Stomach (tissue), 9 donors: ENCODE data around the gene MCTP2. TPM values are rescaled to one million over a fixed set of nuclear protein-coding genes. Genes with fewer than 3 reads are reported as not detected.
A peak's percentile ranks its signal among the peaks of the same experiment; 100 is the strongest.
"Not testable (repeated sequence)": the region's sequence is repeated elsewhere in the genome, so short reads cannot be mapped to it uniquely, and the experiment has no call there.

ENCODE experiments used
- DNase-seq, 2 donors: peaks; one replicate each; pipeline versions ENCODE4 v3.0.0 to v3.0.0-alpha.2; 2013 to 2019
- H3K27ac ChIP-seq, 5 donors: fragments of 200-600 bp in 4 of 5; sonication (generic) in 4 of 5; one replicate each; pipeline ENCODE4 v1.5.1; 2013 to 2019; ENCODE audit warnings: mild to moderate bottlenecking in 1 of 5, moderate library complexity in 1 of 5
- H3K27me3 ChIP-seq, 3 donors: fragments of 200-600 bp; sonication (generic); one replicate each; pipeline ENCODE4 v1.5.1; 2017 to 2019; ENCODE audit warnings: mixed run types in 1 of 3
- H3K36me3 ChIP-seq, 4 donors: fragments of 200-600 bp; sonication (generic); 1 replicate in 3 of 4; 2 replicates in 1 of 4; pipeline ENCODE4 v1.5.1; 2016 to 2019
- H3K4me1 ChIP-seq, 4 donors: fragments of 200-600 bp; sonication (generic); one replicate each; pipeline ENCODE4 v1.5.1; 2016 to 2019
- H3K4me3 ChIP-seq, 4 donors: fragments of 200-600 bp; sonication (generic) in 3 of 4; one replicate each; pipeline ENCODE4 v1.5.1; 2016 to 2019; ENCODE audit warnings: mild to moderate bottlenecking in 1 of 4
- H3K9me3 ChIP-seq, 4 donors: fragments of 200-600 bp; sonication (generic); one replicate each; pipeline ENCODE4 v1.5.1; 2016 to 2019
- EP300 ChIP-seq: sonication (generic); formaldehyde crosslinking; IDR thresholded peaks from one replicate; pipeline ENCODE4 v1.6.1; 2017; ENCODE audit warnings: antibody characterized with exemption
- POLR2A ChIP-seq, 4 donors: fragments of 450-650 bp; IDR thresholded peaks; one replicate each; pipeline ENCODE4 v1.6.1; 2016; ENCODE audit warnings: antibody characterized with exemption in 4 of 4, control low read depth in 2 of 4, mild to moderate bottlenecking in 1 of 4, moderate library complexity in 1 of 4
- POLR2AphosphoS5 ChIP-seq, 3 donors: sonication (generic); formaldehyde crosslinking; IDR thresholded peaks; one replicate each; pipeline ENCODE4 v1.6.1; 2016; ENCODE audit warnings: antibody characterized with exemption in 3 of 3
- WGBS, 5 donors: extraction: QIAGEN DNeasy Blood & Tissue Kit in 3 of 5; methylation state at CpG; one replicate each; pipeline versions ENCODE4 v1.1.5 to v1.1.7; 2013 to 2018; 5-methylcytosine and 5-hydroxymethylcytosine counted together
- intact Hi-C: fragments of 100-400 bp; cut with DNase I; formaldehyde crosslinking; loops from one replicate; pipeline ENCODE4 v1.15.1; 2023; ENCODE audit warnings: low total_unique reads
- polyA plus RNA-seq, 3 donors: library from polyadenylated mRNA; stranded (reverse); fragments of 200-250 nt; gene quantifications; one replicate each; pipeline ENCODE4 v1.2.3, GENCODE V29; 2013
- total RNA-seq, 5 donors: library from RNA; depleted of rRNA; stranded (reverse); fragments of >200 nt; gene quantifications; one replicate each; pipeline versions ENCODE4 v1.1.0 to v1.2.3, GENCODE V29; 2014 to 2016
- TF ChIP-seq, protein P1 (sequence below), 7 experiments: fragments of 450-650 bp in 4 of 7; fragments of 200-600 bp in 3 of 7; sonication (generic) in 3 of 7; IDR thresholded peaks; one replicate each; pipeline ENCODE4 v1.5.1; 2016 to 2019; ENCODE audit warnings: antibody characterized with exemption in 7 of 7, control low read depth in 2 of 7, mild to moderate bottlenecking in 1 of 7
- donor health status: healthy with polysubstance abuse.
- donor health status: Bipolar disorder and iron deficiency.
- donor health status: healthy.

The MCTP2 gene
- total and polyA plus RNA-seq, 8 donors = 2.8 to 62.4 (median 15.4) TPM

DNA sequence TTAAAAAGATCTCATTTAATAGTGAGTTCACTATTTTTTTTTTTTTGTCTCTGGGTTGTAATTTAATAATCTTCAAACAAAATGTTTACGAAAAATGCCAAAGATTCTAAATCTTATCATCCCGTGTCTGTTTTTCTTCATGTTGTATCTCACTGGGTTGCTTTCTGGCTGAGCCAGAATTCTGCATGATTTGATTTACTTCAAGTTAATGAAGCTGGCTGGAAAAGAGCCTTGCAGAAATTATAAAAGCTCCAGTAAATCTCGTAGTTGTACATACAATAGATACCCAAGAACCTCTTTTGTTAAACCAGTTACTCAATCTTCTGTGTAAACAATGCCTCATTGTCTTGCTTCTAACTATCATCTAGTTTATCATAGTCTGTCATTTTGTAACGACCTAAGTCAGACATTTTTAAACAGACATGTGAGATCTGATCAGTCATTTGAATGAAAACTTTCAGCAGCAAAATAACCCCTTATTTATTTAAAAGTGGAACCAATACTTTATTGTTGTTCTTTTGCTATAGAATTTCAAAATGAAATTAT lies 249.0 kb downstream of the MCTP2 start:
- intact Hi-C loops = no loop called here

DNA sequence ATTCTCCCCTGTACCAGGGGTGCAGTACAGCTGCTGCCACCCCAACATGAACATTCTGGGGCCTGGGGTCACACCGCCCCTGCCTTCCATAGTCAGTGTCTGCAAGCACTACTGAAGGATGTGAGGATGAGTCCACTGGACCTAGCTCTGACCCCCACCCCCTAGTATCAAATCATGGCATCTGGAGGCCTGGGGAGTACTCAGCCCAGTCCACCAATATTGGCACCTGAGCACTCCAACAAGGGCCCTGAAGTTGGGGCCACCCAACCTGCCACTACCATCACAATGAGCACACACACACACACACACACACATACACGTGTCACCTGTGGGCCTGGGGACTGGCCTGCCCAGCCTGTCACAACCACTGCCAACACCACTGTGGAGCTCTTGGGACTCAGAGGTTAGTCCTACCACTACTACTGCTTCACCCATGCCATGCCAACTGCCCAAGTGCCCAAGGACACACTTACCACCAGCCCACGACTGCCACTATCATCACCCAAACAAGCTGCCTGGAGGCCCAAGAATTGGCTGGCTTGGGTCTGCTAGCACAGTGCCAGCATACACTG lies 253.9 kb downstream of the MCTP2 start:
- peaks cover 0 to 5% (median 0%) of the 10 kb centered on the region in 4 donors for H3K36me3 ChIP-seq
- 91 to 96% (median 94%) methylated on average over 2 to 3 of the region's 3 CpGs for WGBS, 5 donors
- peaks cover 0 to 6% (median 0%) of the 10 kb centered on the region in 4 donors for H3K9me3 ChIP-seq
- intact Hi-C loops = no loop called here
- H3K27me3 ChIP-seq = no peaks in the 10 kb centered on the region
- H3K27ac ChIP-seq = no peak overlapping the region
- no peak for TF ChIP-seq POLR2A (IDR thresholded peaks at IDR 0.05)
- TF ChIP-seq, protein P1, sequence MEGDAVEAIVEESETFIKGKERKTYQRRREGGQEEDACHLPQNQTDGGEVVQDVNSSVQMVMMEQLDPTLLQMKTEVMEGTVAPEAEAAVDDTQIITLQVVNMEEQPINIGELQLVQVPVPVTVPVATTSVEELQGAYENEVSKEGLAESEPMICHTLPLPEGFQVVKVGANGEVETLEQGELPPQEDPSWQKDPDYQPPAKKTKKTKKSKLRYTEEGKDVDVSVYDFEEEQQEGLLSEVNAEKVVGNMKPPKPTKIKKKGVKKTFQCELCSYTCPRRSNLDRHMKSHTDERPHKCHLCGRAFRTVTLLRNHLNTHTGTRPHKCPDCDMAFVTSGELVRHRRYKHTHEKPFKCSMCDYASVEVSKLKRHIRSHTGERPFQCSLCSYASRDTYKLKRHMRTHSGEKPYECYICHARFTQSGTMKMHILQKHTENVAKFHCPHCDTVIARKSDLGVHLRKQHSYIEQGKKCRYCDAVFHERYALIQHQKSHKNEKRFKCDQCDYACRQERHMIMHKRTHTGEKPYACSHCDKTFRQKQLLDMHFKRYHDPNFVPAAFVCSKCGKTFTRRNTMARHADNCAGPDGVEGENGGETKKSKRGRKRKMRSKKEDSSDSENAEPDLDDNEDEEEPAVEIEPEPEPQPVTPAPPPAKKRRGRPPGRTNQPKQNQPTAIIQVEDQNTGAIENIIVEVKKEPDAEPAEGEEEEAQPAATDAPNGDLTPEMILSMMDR (IDR thresholded peaks at IDR 0.05) = no peak
- TF ChIP-seq POLR2AphosphoS5 (IDR thresholded peaks at IDR 0.05) = no peak
- no peak for TF ChIP-seq EP300
- H3K4me3 ChIP-seq = no peak overlapping the region
- H3K4me1 ChIP-seq = no peaks in the 10 kb centered on the region
- DNase-seq = no peak

More for the DNA sequence above, 249.0 kb downstream of the MCTP2 start:
- Histone ChIP-seq H3K27me3 (no peaks in the 10 kb centered on the region), H3K36me3 (peaks cover 0 to 47% (median 28%) of the 10 kb centered on the region in 4 donors), H3K9me3 (peaks cover 0 to 6% (median 0%) of the 10 kb centered on the region in 4 donors), H3K27ac (no peak overlapping the region), H3K4me1 (no peaks in the 10 kb centered on the region), H3K4me3 (no peak overlapping the region)
- no peak for TF ChIP-seq POLR2AphosphoS5 (IDR thresholded peaks at IDR 0.05)
- TF ChIP-seq, protein P1 (IDR thresholded peaks at IDR 0.05) = no peak
- TF ChIP-seq POLR2A (IDR thresholded peaks at IDR 0.05) = no peak
- no peak for TF ChIP-seq EP300
- WGBS, 5 donors = 54 to 59% (median 57%) methylated on average over 4 of the region's 4 CpGs
- DNase-seq = peak in 1 of 2 donors; percentile 41

DNA sequence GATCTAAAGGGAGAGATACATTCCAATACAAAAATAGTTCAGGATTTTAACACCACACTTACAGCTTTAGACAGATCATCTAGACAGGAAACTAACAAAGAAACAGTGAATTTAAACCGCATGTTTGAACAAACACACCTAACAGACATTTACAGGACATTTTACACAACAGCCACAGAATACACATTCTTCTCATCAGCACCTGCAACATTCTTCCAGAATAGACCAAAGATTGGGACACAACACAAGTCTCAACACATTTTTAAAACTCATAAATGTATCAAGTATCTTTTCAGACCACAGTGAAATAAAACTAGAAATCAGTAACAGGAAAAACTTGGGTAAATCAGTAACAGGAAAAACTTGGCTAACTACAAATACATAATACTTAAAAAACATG lies 256.3 kb downstream of the MCTP2 start:
- TF ChIP-seq EP300 (no peak), POLR2AphosphoS5 (IDR thresholded peaks at IDR 0.05) (no peak)
- H3K27ac ChIP-seq = no peak overlapping the region
- H3K27me3 ChIP-seq = no peaks in the 10 kb centered on the region
- H3K4me1 ChIP-seq = no peaks in the 10 kb centered on the region
- H3K36me3 ChIP-seq = no peaks in the 10 kb centered on the region
- 18 to 39% (median 36%) methylated on average over 1 of the region's 1 CpG for WGBS, 5 donors
- intact Hi-C loops = no loop called here
- H3K9me3 ChIP-seq = peaks cover 0 to 6% (median 0%) of the 10 kb centered on the region in 4 donors
- H3K4me3 ChIP-seq = no peak overlapping the region
- DNase-seq = no peak

DNA sequence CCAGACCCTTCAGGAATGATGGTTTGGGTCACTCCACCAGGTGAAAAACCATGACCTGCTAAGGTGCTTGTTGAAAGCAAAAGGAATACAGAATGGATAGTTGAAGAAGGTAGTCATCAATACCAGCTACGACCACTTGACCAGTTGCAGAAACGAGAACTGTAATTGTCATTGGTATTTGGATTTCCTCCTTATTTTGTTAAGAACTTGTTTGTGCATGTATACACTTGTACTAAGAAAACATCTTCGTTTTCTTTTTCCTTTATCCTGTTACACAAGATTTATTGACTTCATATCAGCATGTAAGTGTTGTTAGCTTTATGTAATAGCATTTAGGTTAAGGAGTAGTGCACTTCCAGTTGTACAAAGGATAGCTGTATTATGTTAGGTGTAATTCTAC lies 261.8 kb downstream of the MCTP2 start:
- no peaks in the 10 kb centered on the region for H3K9me3 ChIP-seq
- no peak overlapping the region for H3K4me3 ChIP-seq
- H3K4me1 ChIP-seq = no peaks in the 10 kb centered on the region
- H3K27ac ChIP-seq = no peak overlapping the region
- intact Hi-C loops = no loop called here
- DNase-seq = no peak
- TF ChIP-seq, protein P1 (IDR thresholded peaks at IDR 0.05) = no peak
- TF ChIP-seq POLR2AphosphoS5 (IDR thresholded peaks at IDR 0.05) (no peak), EP300 (no peak), POLR2A (IDR thresholded peaks at IDR 0.05) (no peak)
- H3K36me3 ChIP-seq = no peaks in the 10 kb centered on the region
- WGBS, 5 donors = 62 to 70% (median 66%) methylated on average over 3 of the region's 3 CpGs
- H3K27me3 ChIP-seq = no peaks in the 10 kb centered on the region

DNA sequence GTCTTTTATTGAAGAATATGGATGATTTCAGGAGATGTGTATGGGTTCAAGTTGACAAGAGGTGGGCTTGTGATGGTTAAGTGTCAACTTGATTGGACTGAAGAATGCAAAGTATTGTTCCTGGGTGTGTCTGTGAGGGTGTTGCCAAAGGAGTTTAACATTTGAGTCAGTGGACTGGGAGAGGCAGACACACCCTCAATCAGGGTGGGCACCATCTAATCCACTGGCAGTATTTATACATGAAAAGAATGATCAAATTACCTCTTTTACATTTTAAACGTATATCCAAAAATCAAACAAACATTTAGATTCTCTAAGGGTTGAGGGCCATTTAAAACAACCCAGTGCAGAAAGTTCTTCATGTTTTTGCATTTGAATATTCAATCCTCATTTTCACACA lies 262.2 kb downstream of the MCTP2 start:
- H3K27ac ChIP-seq, H3K4me1 ChIP-seq, intact Hi-C loops, H3K36me3 ChIP-seq, DNase-seq, H3K4me3 ChIP-seq, H3K27me3 ChIP-seq, H3K9me3 ChIP-seq: not testable (repeated sequence)
- WGBS, 5 donors = 42 to 67% (median 58%) methylated on average over 1 of the region's 1 CpG
